ENCODE measurements around the gene NFIA.

The NFIA gene

DNA sequence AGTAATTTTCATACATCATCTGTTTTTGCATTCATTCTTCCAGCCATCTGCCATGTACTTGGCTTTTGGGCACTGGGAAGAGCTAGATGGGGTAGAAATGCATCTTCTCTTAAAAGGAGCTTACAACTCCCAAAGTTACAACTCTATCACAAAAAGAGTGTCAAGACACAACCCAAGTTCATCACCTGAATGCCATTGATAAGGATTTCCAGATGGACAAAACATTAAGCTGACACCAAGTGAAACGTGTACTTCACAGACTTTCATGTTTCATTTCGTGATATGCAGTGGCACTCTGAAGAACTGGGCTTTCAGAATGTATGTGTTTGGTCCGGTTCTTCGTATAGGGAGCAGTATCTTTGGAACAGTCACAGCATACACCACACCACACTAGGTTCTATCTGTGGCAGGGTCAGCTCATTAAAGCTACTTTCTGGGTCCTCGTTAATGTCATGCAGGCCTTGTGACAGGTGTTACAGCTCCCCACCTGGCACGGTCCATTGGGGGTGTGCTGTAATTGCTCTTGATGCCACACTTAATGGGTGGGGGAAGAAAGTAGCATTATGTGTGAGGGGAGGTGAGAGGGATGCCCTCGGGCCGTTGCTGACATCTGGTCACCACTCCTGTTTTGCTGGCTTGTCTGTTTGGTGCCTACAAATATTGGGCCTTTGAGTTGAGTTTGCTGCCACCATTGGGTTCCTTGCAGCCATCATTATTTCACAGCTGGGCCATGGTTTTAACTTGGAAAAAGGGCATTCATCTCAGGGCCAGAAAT is 164.9 kb downstream of the NFIA start:
- Histone ChIP-seq H3K9me3 (ENCODE audit: control insufficient read depth in 5 of 5, low read length in 5 of 5) (no peaks in the 10 kb centered on the region), H3K4me3 (ENCODE audit: low read depth in 1 of 5, low read length in 5 of 5) (no peak overlapping the region), H3K36me3 (ENCODE audit: control insufficient read depth in 5 of 5, insufficient read depth in 5 of 5, low read length in 5 of 5) (no peaks in the 10 kb centered on the region), H3K9ac (ENCODE audit: low read length in 5 of 5) (no peak overlapping the region), H3K4me1 (ENCODE audit: control insufficient read depth in 5 of 5, insufficient read depth in 5 of 5, low read length in 5 of 5) (peaks cover 0 to 26% (median 18%) of the 10 kb centered on the region in 5 donors), H3K27ac (ENCODE audit: low read depth, low read length) (no peak overlapping the region), H3K27me3 (ENCODE audit: control insufficient read depth in 5 of 5, insufficient read depth in 4 of 5, low read length in 5 of 5) (no peaks in the 10 kb centered on the region)

DNA sequence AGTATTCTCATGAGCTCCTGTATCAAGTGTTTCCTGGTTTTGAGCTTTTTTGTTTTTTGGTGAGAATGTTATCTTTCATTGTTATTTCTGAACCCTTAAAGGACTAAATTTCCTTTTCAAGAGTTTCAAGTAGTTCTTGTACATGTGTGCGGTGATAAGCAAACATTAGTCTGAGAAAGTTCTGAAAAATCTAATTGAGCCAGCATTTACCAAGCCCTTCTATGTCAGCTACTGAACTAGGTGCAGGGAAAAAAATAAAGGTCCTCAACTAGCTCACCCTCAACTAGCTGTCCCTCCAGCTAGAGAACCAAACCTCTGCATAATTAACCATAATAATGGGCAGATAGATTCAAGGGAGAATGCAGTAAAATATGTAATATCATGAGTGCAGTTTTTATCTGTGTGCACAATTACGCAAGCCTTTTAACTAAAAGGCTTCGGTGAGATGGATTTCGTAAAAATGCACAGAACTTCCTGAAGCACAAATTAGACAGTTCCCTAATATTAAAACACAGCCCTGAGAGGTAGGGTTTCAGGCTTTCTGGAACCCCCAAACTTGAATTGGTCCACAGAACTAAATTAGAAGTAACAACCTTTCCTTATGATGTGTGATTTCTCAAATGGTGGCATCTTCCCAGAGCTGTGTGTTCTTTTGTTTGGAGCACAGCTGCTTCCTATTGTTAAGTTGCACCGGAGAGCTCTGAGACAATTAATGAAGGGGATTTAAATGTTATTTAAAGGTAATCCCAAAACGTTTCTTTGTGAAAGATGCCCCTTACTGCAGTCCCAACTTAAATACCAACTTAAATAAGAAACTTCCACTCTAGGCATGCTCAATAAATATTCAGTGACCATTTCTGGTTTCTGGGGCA is 165.8 kb downstream of the NFIA start:
- Histone ChIP-seq H3K4me1 (ENCODE audit: control insufficient read depth in 5 of 5, insufficient read depth in 5 of 5, low read length in 5 of 5) (peaks cover 0 to 28% (median 21%) of the 10 kb centered on the region in 5 donors), H3K27ac (ENCODE audit: low read depth, low read length) (no peak overlapping the region), H3K9ac (ENCODE audit: low read length in 5 of 5) (no peak overlapping the region), H3K4me3 (ENCODE audit: low read depth in 1 of 5, low read length in 5 of 5) (no peak overlapping the region), H3K9me3 (ENCODE audit: control insufficient read depth in 5 of 5, low read length in 5 of 5) (no peaks in the 10 kb centered on the region), H3K27me3 (ENCODE audit: control insufficient read depth in 5 of 5, insufficient read depth in 4 of 5, low read length in 5 of 5) (no peaks in the 10 kb centered on the region), H3K36me3 (ENCODE audit: control insufficient read depth in 5 of 5, insufficient read depth in 5 of 5, low read length in 5 of 5) (no peaks in the 10 kb centered on the region)

DNA sequence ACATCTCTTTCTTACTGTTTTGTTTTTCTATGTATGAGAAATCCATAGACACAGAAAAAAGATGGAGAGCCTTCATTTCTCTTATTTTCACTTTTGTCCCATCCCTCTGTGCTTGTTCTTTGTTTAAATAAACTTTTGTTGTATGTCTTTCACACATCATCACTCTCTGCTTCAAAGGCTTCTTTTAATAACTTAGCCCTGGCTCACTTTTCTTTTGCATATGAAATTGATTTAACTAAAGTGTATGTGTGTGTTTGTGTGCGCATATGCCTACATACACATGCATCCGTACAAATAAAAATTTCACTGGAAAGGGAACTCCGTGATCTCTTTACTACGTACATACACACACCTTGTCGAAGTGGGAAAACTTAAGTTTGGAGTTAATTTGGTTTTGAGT is 168.6 kb downstream of the NFIA start:
- H3K4me1 ChIP-seq (ENCODE audit: control insufficient read depth in 5 of 5, insufficient read depth in 5 of 5, low read length in 5 of 5): peaks cover 7 to 43% (median 43%) of the 10 kb centered on the region in 5 donors
- no peak overlapping the region for H3K9ac ChIP-seq (ENCODE audit: low read length in 5 of 5)

DNA sequence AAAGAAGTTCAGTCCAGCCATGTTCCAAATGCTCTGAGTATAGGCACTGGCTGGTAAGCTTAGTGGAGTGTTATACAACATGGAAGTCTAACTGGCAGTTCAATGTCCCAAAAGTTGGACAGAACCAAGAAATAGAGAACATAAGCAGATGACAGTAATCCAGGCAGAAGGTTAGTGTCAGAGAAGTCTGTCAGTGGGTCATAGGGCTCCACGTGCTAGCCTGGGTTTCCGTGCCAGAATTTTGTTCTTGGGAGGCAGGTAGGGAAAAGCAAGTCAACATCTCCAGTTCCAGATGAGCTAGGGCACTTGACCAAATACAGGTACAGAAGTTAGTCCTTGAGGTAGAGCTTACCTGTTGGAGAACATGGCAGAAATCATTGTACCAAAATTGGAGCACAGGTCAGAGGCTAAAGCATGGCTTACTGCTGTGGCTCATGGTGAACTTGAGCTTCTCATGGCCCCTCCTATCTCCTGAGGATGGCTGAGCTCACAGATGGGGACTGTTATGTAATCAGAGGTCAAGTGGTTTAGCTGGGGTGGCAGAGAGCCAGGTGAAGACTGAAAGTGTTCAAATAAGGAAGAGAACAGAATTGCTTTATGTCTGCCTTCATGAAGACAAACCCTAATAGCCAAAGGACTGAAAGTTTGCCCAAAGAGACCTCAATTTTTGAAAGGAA is 170.8 kb downstream of the NFIA start:
- peak overlapping the region; percentile 96 for H3K27ac ChIP-seq (ENCODE audit: low read depth, low read length)
- H3K36me3 ChIP-seq (ENCODE audit: control insufficient read depth in 5 of 5, insufficient read depth in 5 of 5, low read length in 5 of 5): no peaks in the 10 kb centered on the region
- H3K4me1 ChIP-seq (ENCODE audit: control insufficient read depth in 5 of 5, insufficient read depth in 5 of 5, low read length in 5 of 5): peaks cover 7 to 40% (median 38%) of the 10 kb centered on the region in 5 donors
- no peaks in the 10 kb centered on the region for H3K9me3 ChIP-seq (ENCODE audit: control insufficient read depth in 5 of 5, low read length in 5 of 5)
- H3K9ac ChIP-seq (ENCODE audit: low read length in 5 of 5): no peak overlapping the region
- no peak overlapping the region for H3K4me3 ChIP-seq (ENCODE audit: low read depth in 1 of 5, low read length in 5 of 5)
- no peaks in the 10 kb centered on the region for H3K27me3 ChIP-seq (ENCODE audit: control insufficient read depth in 5 of 5, insufficient read depth in 4 of 5, low read length in 5 of 5)

More for the DNA sequence above, 168.6 kb downstream of the NFIA start:
- Histone ChIP-seq H3K36me3 (ENCODE audit: control insufficient read depth in 5 of 5, insufficient read depth in 5 of 5, low read length in 5 of 5) (no peaks in the 10 kb centered on the region), H3K27me3 (ENCODE audit: control insufficient read depth in 5 of 5, insufficient read depth in 4 of 5, low read length in 5 of 5) (no peaks in the 10 kb centered on the region), H3K27ac (ENCODE audit: low read depth, low read length) (no peak overlapping the region), H3K9me3 (ENCODE audit: control insufficient read depth in 5 of 5, low read length in 5 of 5) (no peaks in the 10 kb centered on the region), H3K4me3 (ENCODE audit: low read depth in 1 of 5, low read length in 5 of 5) (no peak overlapping the region)

DNA sequence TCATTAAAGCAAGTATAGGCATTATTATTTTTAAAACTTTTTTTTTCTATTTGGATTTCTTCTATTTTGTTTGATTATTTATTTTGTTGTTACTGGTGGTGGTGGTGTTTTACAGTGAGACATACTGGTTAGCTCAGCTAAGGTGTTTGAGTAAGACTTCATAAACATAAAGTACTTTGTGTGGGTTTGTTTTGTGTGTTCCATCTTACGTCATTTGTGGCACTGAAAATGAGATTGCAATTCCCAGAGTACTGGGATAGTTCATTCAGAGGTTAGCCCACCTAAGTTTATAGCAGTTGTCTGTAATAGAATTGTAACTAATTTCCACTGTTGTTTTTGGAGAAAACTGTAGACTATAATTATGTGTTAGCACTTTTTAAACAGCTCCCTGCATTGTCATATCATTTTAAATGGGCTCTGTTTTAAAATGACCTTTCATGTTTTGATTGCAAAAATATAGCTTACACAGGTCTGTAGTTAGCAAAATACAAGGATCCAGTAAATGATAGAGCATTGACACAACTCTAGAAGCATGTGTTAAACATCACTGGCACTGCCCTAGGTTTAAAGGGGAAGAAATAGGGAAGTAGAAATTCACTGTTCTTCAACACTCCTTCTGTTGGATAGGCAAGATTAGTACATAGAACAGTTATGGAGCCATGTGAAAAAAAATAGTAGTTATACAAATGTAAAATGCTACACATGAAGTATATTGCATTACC is 171.7 kb downstream of the NFIA start:
- Histone ChIP-seq H3K36me3 (ENCODE audit: control insufficient read depth in 5 of 5, insufficient read depth in 5 of 5, low read length in 5 of 5) (no peaks in the 10 kb centered on the region), H3K27me3 (ENCODE audit: control insufficient read depth in 5 of 5, insufficient read depth in 4 of 5, low read length in 5 of 5) (no peaks in the 10 kb centered on the region)

DNA sequence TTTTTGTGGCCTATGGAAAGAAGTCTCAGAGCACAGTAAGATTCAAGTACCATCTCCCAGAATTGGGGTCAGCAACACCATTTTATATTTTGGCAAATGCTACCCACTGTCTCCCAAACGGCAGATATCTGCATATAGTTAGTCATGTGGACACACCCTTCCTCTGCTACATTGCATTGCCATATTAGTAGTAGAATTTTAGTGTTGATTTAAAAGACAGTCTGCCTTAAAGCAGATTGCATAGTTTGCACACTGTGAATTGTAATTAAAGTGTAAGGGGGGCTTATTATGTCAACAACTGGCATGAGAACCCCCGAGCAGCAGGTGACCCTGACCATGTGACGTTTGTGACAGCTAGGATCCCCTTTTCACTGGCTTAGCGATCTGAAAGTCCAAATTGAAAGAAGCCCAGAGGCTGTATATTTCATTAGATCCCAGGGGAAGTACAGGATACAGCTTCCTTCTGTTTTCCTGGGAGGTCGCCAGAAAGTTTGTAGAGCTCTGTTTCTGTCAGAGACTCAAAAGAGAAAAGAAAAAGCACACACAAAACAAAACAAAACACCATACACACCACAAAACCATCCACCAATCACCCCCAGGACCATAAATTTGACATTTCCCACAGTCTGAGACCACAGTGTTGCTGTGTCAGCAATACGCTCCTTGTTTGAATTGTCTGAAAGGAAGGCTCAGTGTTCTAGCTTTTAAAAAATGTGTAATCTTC is 172.4 kb downstream of the NFIA start:
- Histone ChIP-seq H3K9ac (ENCODE audit: low read length in 5 of 5) (peak overlapping the region; percentile 45 to 79 (median 62)), H3K27me3 (ENCODE audit: control insufficient read depth in 5 of 5, insufficient read depth in 4 of 5, low read length in 5 of 5) (no peaks in the 10 kb centered on the region), H3K4me1 (ENCODE audit: control insufficient read depth in 5 of 5, insufficient read depth in 5 of 5, low read length in 5 of 5) (peaks cover 9 to 42% (median 39%) of the 10 kb centered on the region in 5 donors), H3K36me3 (ENCODE audit: control insufficient read depth in 5 of 5, insufficient read depth in 5 of 5, low read length in 5 of 5) (no peaks in the 10 kb centered on the region), H3K9me3 (ENCODE audit: control insufficient read depth in 5 of 5, low read length in 5 of 5) (no peaks in the 10 kb centered on the region), H3K27ac (ENCODE audit: low read depth, low read length) (peak overlapping the region; percentile 96), H3K4me3 (ENCODE audit: low read depth in 1 of 5, low read length in 5 of 5) (peak overlapping the region; percentile 45 to 71 (median 67))

More for the DNA sequence above, 171.7 kb downstream of the NFIA start:
- Histone ChIP-seq H3K9me3 (ENCODE audit: control insufficient read depth in 5 of 5, low read length in 5 of 5) (no peaks in the 10 kb centered on the region), H3K9ac (ENCODE audit: low read length in 5 of 5) (peak overlapping the region in 1 of 5 donors; percentile 8), H3K27ac (ENCODE audit: low read depth, low read length) (peak overlapping the region; percentile 96), H3K4me3 (ENCODE audit: low read depth in 1 of 5, low read length in 5 of 5) (peak overlapping the region; percentile 45 to 71 (median 67)), H3K4me1 (ENCODE audit: control insufficient read depth in 5 of 5, insufficient read depth in 5 of 5, low read length in 5 of 5) (peaks cover 7 to 35% (median 33%) of the 10 kb centered on the region in 5 donors)

DNA sequence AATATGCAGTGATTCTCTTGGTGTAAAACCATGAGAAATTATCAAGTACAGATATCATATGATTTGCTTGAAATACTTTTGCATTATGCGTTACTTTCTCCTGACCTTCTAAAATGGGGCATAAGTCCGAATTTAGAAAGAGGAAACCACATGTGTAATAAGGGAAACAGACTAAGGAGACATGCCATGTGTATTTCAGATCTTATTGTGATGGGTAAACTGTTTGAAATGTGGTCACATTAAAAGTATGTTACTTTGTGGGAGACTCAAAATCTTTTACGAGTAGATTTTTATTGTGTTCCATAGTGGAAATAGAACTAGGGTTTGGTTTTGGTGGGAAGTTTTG is 173.0 kb downstream of the NFIA start:
- H3K36me3 ChIP-seq (ENCODE audit: control insufficient read depth in 5 of 5, insufficient read depth in 5 of 5, low read length in 5 of 5): no peaks in the 10 kb centered on the region
- peak overlapping the region; percentile 45 to 79 (median 62) for H3K9ac ChIP-seq (ENCODE audit: low read length in 5 of 5)
- H3K4me3 ChIP-seq (ENCODE audit: low read depth in 1 of 5, low read length in 5 of 5): peak overlapping the region; percentile 45 to 71 (median 67)
- peak overlapping the region; percentile 96 for H3K27ac ChIP-seq (ENCODE audit: low read depth, low read length)
- H3K27me3 ChIP-seq (ENCODE audit: control insufficient read depth in 5 of 5, insufficient read depth in 4 of 5, low read length in 5 of 5): no peaks in the 10 kb centered on the region
- peaks cover 9 to 47% (median 42%) of the 10 kb centered on the region in 5 donors for H3K4me1 ChIP-seq (ENCODE audit: control insufficient read depth in 5 of 5, insufficient read depth in 5 of 5, low read length in 5 of 5)
- H3K9me3 ChIP-seq (ENCODE audit: control insufficient read depth in 5 of 5, low read length in 5 of 5): no peaks in the 10 kb centered on the region

DNA sequence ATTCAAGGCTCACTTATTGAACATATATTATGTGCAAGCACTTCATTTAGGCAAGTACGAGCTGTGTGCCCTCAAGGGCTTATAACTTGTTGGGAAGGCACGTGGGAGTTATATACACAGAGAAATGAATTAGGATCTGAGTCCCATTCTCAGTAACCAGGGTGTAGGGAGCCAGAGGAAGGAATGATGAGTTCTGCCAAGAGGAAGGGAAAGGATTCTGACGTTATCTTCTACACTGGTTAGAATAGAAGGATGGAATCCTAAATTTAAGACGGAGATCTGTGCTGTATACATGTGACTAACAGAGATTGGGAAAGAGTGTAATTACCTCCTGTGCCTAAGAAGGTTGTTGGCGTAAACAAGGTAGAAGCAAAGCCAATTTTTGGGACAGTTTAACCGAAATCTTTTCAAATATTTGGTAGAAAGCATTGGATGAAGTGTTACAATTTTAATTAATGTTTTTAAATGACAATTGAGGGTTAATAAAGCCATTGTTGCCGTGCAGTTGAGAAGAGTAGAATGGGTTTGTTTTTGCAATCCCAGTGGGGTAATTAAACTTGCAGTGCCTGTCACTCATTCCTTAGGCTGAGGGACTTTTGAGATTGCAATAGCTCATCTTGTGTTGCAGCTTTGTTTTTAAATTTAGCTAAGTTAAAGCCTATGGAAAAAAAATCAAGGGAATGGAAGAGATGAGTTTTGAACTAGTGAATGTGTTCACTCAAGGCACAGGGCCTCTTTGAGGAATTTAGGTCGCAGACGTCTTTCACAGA is 177.2 kb downstream of the NFIA start:
- Histone ChIP-seq H3K4me1 (ENCODE audit: control insufficient read depth in 5 of 5, insufficient read depth in 5 of 5, low read length in 5 of 5) (peaks cover 4 to 34% (median 28%) of the 10 kb centered on the region in 5 donors), H3K27ac (ENCODE audit: low read depth, low read length) (peak overlapping the region; percentile 60), H3K9ac (ENCODE audit: low read length in 5 of 5) (peak overlapping the region in 1 of 5 donors; percentile 36), H3K36me3 (ENCODE audit: control insufficient read depth in 5 of 5, insufficient read depth in 5 of 5, low read length in 5 of 5) (no peaks in the 10 kb centered on the region), H3K27me3 (ENCODE audit: control insufficient read depth in 5 of 5, insufficient read depth in 4 of 5, low read length in 5 of 5) (no peaks in the 10 kb centered on the region), H3K9me3 (ENCODE audit: control insufficient read depth in 5 of 5, low read length in 5 of 5) (no peaks in the 10 kb centered on the region), H3K4me3 (ENCODE audit: low read depth in 1 of 5, low read length in 5 of 5) (no peak overlapping the region)
